GM12892 (cell line): ENCODE data around the gene SH3D19.
"Not testable (repeated sequence)": the region's sequence is repeated elsewhere in the genome, so short reads cannot be mapped to it uniquely, and the experiment has no call there.

Experiments
- DNase-seq: peaks from one replicate; pipeline ENCODE4 v3.0.0; 2011; ENCODE audit not compliant: insufficient read length
- FAIRE-seq: peaks from 2 replicates; lab custom pipeline; 2011; peaks lifted over from hg19 to GRCh38; lab: Jason Lieb, UNC
- POLR2A ChIP-seq: IDR thresholded peaks from 2 replicates; pipeline ENCODE4 v1.6.1; 2011; ENCODE audit warnings: low read depth, low read length, control low read depth
- POLR2AphosphoS5 ChIP-seq: IDR thresholded peaks from 2 replicates; pipeline ENCODE4 v1.6.1; 2011; ENCODE audit warnings: low read depth, low read length, control low read depth
- TAF1 ChIP-seq: IDR thresholded peaks from 2 replicates; pipeline ENCODE4 v1.6.1; 2011; ENCODE audit warnings: low read depth, mild to moderate bottlenecking, control low read depth, low read length, borderline replicate concordance

The SH3D19 gene

DNA sequence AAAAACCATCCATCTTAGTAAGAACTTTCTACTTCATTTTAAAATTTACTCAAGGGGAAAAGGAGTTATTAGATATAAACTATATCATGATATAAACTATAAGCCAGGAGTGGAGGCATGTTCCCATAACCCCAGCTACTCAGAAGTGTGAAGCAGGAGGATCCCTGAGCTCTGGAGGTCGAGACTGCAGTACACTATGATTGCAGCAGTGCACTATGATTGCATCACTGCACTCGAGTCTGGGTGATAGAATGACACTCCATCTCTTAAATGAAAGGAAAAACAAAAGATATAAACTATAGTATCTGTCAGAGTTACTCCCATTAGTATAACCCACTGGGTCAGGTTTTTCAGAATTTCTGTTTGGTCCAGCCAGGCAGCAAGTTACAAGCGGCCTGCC lies 178.4 kb downstream of the SH3D19 start:
- FAIRE-seq = no peak
- TF ChIP-seq POLR2AphosphoS5 = no peak
- TF ChIP-seq TAF1 = no peak
- TF ChIP-seq POLR2A = no peak
- DNase-seq = no peak

DNA sequence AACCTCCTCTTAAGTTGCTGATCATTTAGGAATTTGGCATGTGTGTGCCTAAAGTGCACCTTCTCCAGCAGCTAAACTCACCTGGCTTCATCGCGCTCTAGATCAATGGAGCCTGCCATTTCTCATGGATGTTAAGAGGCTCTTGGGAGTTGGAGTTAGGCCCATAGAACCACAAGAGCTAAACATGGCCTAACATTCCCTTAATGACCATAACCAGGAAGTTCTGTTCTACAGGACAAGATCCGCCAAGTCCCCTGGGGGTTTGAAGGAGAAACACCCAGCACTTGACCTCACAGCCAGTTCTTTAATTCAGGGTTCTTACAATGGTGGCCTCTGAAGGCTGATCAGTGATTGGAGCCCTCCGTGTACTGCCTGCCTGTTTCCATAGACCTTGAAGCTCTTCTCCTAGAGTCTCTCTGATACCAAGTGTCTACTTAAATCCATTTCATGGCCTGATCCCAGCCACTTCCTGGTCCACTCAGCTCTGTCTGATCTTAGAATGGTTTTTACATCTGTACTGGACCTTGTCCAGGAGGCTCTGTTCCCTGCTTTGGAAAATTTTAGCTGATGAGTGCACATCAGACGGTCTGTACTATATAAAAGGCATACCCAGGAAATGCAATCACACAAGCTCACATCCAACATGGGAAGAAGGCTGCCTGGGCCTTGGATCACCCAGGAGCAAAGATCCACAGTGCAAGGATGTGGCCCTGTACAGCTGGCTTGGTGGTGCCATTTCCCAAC lies 180.9 kb downstream of the SH3D19 start:
- FAIRE-seq (no peak), DNase-seq (no peak)
- TF ChIP-seq TAF1 = no peak
- TF ChIP-seq POLR2A = no peak
- no peak for TF ChIP-seq POLR2AphosphoS5

GRCh38 chr4:151143811-151144210 lies 181.6 kb downstream of the SH3D19 start:
- no peak for DNase-seq
- no peak for FAIRE-seq
- no peak for TF ChIP-seq POLR2AphosphoS5
- TF ChIP-seq POLR2A = no peak
- no peak for TF ChIP-seq TAF1

- TF ChIP-seq POLR2A = no peak
- no peak for TF ChIP-seq TAF1
- no peak for TF ChIP-seq POLR2AphosphoS5
- FAIRE-seq = peak; percentile 17
- no peak for DNase-seq
These were observed 182.2 kb downstream of the SH3D19 start for GRCh38 chr4:151143162-151143561.

DNA sequence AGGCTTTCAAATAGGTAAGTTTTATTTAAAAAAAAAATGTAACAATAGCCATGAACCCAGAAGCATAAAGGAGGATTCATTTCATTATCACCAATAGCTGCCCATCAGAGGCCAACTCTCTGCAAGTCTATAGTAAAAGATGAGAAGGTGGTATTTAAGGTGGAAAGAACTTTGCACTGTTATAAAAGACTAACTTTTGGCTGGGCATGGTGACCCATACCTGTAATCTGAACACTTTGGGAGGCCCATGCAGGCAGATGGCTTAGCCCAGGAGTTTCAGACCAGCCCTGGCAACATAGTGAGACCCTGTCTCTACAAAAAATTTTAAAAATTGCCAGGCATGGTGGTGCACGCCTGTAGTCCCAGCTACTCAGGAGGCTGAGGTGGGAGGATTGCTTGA lies 182.6 kb downstream of the SH3D19 start:
- no peak for TF ChIP-seq TAF1
- no peak for TF ChIP-seq POLR2AphosphoS5
- no peak for TF ChIP-seq POLR2A
- DNase-seq (no peak), FAIRE-seq (no peak)

- DNase-seq (no peak), FAIRE-seq (no peak)
- TF ChIP-seq POLR2AphosphoS5 (no peak), TAF1 (no peak), POLR2A (no peak)
These were observed 185.6 kb downstream of the SH3D19 start for GRCh38 chr4:151139814-151140213.

DNA sequence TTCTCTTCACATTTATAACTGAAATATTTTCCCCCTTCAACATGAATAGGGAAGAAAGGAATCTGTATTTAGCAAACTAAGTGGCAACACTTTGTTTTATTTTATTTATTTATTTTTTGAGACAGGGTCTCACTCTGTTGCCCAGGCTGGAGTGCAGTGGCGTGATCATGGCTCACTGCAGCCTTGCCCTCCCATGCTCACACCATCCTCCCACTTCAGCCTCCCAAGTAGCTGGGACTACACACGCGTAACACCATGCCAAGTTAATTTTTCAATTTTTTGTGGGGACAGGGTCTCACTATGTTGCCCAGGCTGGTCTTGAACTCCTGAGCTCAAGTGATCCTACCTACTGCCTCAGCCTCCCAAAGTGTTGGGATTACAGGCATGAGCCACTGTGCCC lies 189.4 kb downstream of the SH3D19 start:
- not testable (repeated sequence) for DNase-seq, FAIRE-seq

- TF ChIP-seq POLR2A (no peak), POLR2AphosphoS5 (no peak), TAF1 (no peak)
- FAIRE-seq = no peak
- no peak for DNase-seq
These were observed 192.1 kb downstream of the SH3D19 start for GRCh38 chr4:151133311-151133710.

GRCh38 chr4:151129796-151130195 lies 195.6 kb downstream of the SH3D19 start:
- no peak for TF ChIP-seq TAF1
- DNase-seq = no peak
- FAIRE-seq = no peak

GRCh38 chr4:151117371-151117962 lies 207.9 kb downstream of the SH3D19 start:
- TF ChIP-seq POLR2A (no peak), TAF1 (no peak), POLR2AphosphoS5 (no peak)
- DNase-seq (peak; percentile 30), FAIRE-seq (peak; percentile 9)

DNA sequence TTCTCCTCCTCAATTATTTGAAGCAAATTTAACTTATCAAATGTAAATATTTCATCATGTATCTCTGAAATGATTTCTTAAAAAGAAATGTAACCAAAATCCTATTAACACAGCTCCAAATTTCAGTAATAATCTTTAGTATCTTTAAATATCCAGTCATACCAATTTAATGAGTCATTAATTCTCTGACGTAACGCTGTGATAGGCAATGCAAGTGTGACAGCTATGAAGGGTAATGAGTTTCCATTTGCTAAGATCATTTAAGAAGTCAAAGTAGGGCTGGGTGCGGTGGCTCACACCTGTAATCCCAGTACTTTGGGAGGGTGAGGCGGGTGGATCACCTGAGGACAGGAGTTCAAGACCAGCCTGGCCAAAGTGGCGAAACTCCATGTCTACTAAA lies 210.4 kb downstream of the SH3D19 start:
- no peak for TF ChIP-seq POLR2AphosphoS5
- no peak for TF ChIP-seq POLR2A
- no peak for TF ChIP-seq TAF1
- FAIRE-seq = no peak
- DNase-seq = no peak

DNA sequence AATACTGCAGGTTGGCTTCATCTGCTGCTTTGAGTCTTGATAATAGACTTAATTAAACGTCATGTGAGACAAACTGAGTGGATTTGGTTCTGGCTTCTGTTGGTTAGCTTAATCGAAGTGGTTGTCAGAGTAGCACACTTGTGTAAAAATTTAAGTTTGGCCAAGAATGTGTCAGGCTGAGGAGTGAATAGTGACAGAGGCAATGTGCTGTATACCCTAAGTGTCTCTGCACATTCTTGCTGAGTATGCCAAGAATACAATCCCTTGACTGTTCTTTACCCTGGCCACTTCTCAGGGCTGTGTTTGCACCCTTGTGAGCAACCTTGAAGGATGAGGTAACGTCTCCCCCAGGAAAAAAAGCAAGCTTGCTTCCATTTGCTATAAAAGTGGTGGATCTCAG lies 211.1 kb downstream of the SH3D19 start:
- TF ChIP-seq POLR2AphosphoS5 = no peak
- TF ChIP-seq POLR2A = no peak
- no peak for TF ChIP-seq TAF1
- DNase-seq = no peak
- FAIRE-seq = no peak

GRCh38 chr4:151110236-151110635 lies 215.2 kb downstream of the SH3D19 start:
- TF ChIP-seq TAF1 (no peak), POLR2A (no peak), POLR2AphosphoS5 (no peak)
- FAIRE-seq (no peak), DNase-seq (no peak)
